T-helper 9 cell (primary cell): ENCODE results near the gene OLFM4.

Experiments used
- DNase-seq: peaks from one replicate; pipeline ENCODE4 v3.0.0-alpha.2; 2020

OLFM4 gene

GRCh38 chr13:53068585-53069520 is 40.2 kb downstream of the OLFM4 start:
- no peak for DNase-seq

GRCh38 chr13:53069800-53070199 is 41.2 kb downstream of the OLFM4 start:
- DNase-seq = no peak

GRCh38 chr13:53073711-53074110 is 45.1 kb downstream of the OLFM4 start:
- DNase-seq = no peak

GRCh38 chr13:53074114-53074513 is 45.5 kb downstream of the OLFM4 start:
- DNase-seq = no peak

GRCh38 chr13:53075356-53076041 is 46.9 kb downstream of the OLFM4 start:
- DNase-seq = no peak

- no peak for DNase-seq
Measured at GRCh38 chr13:53079691-53080090, 51.1 kb downstream of the OLFM4 start.

GRCh38 chr13:53088871-53089270 is 60.3 kb downstream of the OLFM4 start:
- no peak for DNase-seq

- DNase-seq = no peak
Measured at GRCh38 chr13:53089951-53090350, 61.3 kb downstream of the OLFM4 start.

- no peak for DNase-seq
Measured at GRCh38 chr13:53090461-53090860, 61.8 kb downstream of the OLFM4 start.

GRCh38 chr13:53092931-53093330 is 64.3 kb downstream of the OLFM4 start:
- DNase-seq = no peak

GRCh38 chr13:53098455-53098854 is 69.8 kb downstream of the OLFM4 start:
- no peak for DNase-seq

GRCh38 chr13:53100394-53101063 is 71.9 kb downstream of the OLFM4 start:
- no peak for DNase-seq
